Measurements from ENCODE around the gene ANKRD42.

- TF ChIP-seq IRF2 (CRISPR knock-in tag; IDR thresholded peaks at IDR 0.05; ENCODE audit: borderline replicate concordance, low read depth), result no peak
- TF ChIP-seq, protein P1, sequence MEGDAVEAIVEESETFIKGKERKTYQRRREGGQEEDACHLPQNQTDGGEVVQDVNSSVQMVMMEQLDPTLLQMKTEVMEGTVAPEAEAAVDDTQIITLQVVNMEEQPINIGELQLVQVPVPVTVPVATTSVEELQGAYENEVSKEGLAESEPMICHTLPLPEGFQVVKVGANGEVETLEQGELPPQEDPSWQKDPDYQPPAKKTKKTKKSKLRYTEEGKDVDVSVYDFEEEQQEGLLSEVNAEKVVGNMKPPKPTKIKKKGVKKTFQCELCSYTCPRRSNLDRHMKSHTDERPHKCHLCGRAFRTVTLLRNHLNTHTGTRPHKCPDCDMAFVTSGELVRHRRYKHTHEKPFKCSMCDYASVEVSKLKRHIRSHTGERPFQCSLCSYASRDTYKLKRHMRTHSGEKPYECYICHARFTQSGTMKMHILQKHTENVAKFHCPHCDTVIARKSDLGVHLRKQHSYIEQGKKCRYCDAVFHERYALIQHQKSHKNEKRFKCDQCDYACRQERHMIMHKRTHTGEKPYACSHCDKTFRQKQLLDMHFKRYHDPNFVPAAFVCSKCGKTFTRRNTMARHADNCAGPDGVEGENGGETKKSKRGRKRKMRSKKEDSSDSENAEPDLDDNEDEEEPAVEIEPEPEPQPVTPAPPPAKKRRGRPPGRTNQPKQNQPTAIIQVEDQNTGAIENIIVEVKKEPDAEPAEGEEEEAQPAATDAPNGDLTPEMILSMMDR (IDR thresholded peaks at IDR 0.05), result no peak
- no peak for TF ChIP-seq RORB (CRISPR knock-in tag; IDR thresholded peaks at IDR 0.05)
- TF ChIP-seq, protein P2, sequence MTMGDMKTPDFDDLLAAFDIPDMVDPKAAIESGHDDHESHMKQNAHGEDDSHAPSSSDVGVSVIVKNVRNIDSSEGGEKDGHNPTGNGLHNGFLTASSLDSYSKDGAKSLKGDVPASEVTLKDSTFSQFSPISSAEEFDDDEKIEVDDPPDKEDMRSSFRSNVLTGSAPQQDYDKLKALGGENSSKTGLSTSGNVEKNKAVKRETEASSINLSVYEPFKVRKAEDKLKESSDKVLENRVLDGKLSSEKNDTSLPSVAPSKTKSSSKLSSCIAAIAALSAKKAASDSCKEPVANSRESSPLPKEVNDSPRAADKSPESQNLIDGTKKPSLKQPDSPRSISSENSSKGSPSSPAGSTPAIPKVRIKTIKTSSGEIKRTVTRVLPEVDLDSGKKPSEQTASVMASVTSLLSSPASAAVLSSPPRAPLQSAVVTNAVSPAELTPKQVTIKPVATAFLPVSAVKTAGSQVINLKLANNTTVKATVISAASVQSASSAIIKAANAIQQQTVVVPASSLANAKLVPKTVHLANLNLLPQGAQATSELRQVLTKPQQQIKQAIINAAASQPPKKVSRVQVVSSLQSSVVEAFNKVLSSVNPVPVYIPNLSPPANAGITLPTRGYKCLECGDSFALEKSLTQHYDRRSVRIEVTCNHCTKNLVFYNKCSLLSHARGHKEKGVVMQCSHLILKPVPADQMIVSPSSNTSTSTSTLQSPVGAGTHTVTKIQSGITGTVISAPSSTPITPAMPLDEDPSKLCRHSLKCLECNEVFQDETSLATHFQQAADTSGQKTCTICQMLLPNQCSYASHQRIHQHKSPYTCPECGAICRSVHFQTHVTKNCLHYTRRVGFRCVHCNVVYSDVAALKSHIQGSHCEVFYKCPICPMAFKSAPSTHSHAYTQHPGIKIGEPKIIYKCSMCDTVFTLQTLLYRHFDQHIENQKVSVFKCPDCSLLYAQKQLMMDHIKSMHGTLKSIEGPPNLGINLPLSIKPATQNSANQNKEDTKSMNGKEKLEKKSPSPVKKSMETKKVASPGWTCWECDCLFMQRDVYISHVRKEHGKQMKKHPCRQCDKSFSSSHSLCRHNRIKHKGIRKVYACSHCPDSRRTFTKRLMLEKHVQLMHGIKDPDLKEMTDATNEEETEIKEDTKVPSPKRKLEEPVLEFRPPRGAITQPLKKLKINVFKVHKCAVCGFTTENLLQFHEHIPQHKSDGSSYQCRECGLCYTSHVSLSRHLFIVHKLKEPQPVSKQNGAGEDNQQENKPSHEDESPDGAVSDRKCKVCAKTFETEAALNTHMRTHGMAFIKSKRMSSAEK (CRISPR knock-in tag; IDR thresholded peaks at IDR 0.05; ENCODE audit: borderline replicate concordance), result no peak
These were observed 31.1 kb upstream of the ANKRD42 start for GRCh38 chr11:83162377-83162776.

Measured in WTC11 (cell line).